ENCODE results near the gene RAB33A.

RAB33A gene

GRCh38 chrX:130171446-130172126 lies at the start of gene RAB33A:
TSS of gene RAB33A (plus strand) at chrX:130171962. CDS start at chrX:130172063, 101 bp downstream.
- peak; percentile 83 for DNase-seq (ENCODE audit: low spot score)

- no peak for DNase-seq (ENCODE audit: low spot score)
Measured at GRCh38 chrX:130124577-130124976, 47.2 kb upstream of the RAB33A start.

GRCh38 chrX:130125091-130125874 lies 46.5 kb upstream of the RAB33A start:
- DNase-seq (ENCODE audit: low spot score): peak; percentile 25

- no peak for DNase-seq (ENCODE audit: low spot score)
Measured at GRCh38 chrX:130130990-130131389, 40.8 kb upstream of the RAB33A start.

GRCh38 chrX:130136496-130136895 lies 35.3 kb upstream of the RAB33A start:
- no peak for DNase-seq (ENCODE audit: low spot score)

GRCh38 chrX:130136961-130137360 lies 34.8 kb upstream of the RAB33A start:
- no peak for DNase-seq (ENCODE audit: low spot score)

GRCh38 chrX:130139474-130140201 lies 32.1 kb upstream of the RAB33A start:
- DNase-seq (ENCODE audit: low spot score): no peak

- no peak for DNase-seq (ENCODE audit: low spot score)
Measured at GRCh38 chrX:130144509-130144908, 27.3 kb upstream of the RAB33A start.

- no peak for DNase-seq (ENCODE audit: low spot score)
Measured at GRCh38 chrX:130145123-130145522, 26.6 kb upstream of the RAB33A start.

- DNase-seq (ENCODE audit: low spot score): no peak
Measured at GRCh38 chrX:130147631-130148030, 24.1 kb upstream of the RAB33A start.

GRCh38 chrX:130155564-130155963 lies 16.2 kb upstream of the RAB33A start:
- DNase-seq (ENCODE audit: low spot score): no peak

GRCh38 chrX:130158311-130158710 lies 13.5 kb upstream of the RAB33A start:
- DNase-seq (ENCODE audit: low spot score): no peak

GRCh38 chrX:130159776-130160175 lies 12.0 kb upstream of the RAB33A start:
- no peak for DNase-seq (ENCODE audit: low spot score)

GRCh38 chrX:130162094-130162735 lies 9.5 kb upstream of the RAB33A start:
- DNase-seq (ENCODE audit: low spot score): no peak

GRCh38 chrX:130163398-130163797 lies 8.4 kb upstream of the RAB33A start:
- DNase-seq (ENCODE audit: low spot score): no peak

- DNase-seq (ENCODE audit: low spot score): no peak
Measured at GRCh38 chrX:130165181-130165702, 6.5 kb upstream of the RAB33A start.

GRCh38 chrX:130165703-130166502 lies 5.9 kb upstream of the RAB33A start, which contains the start of gene AIFM1:
TSS of gene AIFM1 (minus strand) at chrX:130165841. CDS start at chrX:130165656, 185 bp downstream.
- DNase-seq (ENCODE audit: low spot score): peak; percentile 91

GRCh38 chrX:130166503-130166777 lies 5.3 kb upstream of the RAB33A start:
- DNase-seq (ENCODE audit: low spot score): no peak

- no peak for DNase-seq (ENCODE audit: low spot score)
Measured at GRCh38 chrX:130167040-130167439, 4.7 kb upstream of the RAB33A start.

- DNase-seq (ENCODE audit: low spot score): peak; percentile 93
Measured at GRCh38 chrX:130170752-130171445, 863 bp upstream of the RAB33A start.

Data from Ammon's horn (tissue), 1 donor.